OCI-LY3 (cell line): ENCODE measurements around the gene STX10.

ENCODE experiments used
- EZH2phosphoT487 ChIP-seq: fragments of 200-600 bp; shearing (Covaris generic); IDR thresholded peaks from 2 replicates; pipeline ENCODE4 v1.6.1; 2018; ENCODE audit warnings: antibody characterized with exemption, mixed run types, low read depth
- TF ChIP-seq, protein P1 (sequence below): fragments of 200-600, 300-600 bp; sonication (generic); IDR thresholded peaks from 2 replicates; pipeline ENCODE4 v1.5.1; 2014; ENCODE audit warnings: antibody characterized with exemption, low read length, low read depth

DNA sequence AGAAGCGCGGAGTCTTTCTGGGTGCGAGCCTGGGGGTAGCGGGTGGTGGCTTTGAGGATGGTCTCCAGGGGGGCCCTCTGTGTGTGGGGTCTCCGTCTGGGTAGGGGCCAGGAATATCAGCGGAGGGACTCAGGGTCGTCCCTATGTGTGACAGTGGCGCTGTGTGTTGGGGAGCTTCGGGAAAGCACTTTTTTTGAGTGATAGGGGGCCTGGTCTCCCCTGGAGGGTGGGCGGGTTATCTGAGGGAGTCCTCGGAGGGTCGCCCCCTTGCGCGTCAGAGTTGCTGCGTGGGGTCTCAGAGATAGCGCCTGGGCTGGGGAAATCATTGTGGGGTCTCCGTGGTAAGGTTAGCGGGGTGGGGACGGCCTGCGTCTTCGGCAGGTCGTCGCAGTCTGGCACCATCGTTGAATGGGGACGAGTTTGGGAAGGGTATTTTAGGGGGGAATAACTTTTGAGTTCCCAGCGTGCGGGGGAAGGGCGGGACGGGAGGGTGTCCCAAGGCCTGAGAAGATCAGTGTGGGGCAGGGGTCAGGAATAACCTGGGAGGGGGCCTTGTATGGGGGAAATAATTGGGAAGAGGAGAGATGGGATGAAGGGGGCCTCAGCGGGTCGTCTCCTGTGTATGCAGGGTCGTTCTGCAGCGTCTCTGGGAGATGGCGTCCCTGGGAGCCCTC, 893 bp upstream of the STX10 start:
- TF ChIP-seq, protein P1, sequence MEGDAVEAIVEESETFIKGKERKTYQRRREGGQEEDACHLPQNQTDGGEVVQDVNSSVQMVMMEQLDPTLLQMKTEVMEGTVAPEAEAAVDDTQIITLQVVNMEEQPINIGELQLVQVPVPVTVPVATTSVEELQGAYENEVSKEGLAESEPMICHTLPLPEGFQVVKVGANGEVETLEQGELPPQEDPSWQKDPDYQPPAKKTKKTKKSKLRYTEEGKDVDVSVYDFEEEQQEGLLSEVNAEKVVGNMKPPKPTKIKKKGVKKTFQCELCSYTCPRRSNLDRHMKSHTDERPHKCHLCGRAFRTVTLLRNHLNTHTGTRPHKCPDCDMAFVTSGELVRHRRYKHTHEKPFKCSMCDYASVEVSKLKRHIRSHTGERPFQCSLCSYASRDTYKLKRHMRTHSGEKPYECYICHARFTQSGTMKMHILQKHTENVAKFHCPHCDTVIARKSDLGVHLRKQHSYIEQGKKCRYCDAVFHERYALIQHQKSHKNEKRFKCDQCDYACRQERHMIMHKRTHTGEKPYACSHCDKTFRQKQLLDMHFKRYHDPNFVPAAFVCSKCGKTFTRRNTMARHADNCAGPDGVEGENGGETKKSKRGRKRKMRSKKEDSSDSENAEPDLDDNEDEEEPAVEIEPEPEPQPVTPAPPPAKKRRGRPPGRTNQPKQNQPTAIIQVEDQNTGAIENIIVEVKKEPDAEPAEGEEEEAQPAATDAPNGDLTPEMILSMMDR: no peak
- no peak for TF ChIP-seq EZH2phosphoT487
